ENCODE measurements around the gene LPIN1. TPM values are rescaled to one million over a fixed set of nuclear protein-coding genes. Genes with fewer than 3 reads are reported as not detected.

LPIN1 gene
- total and polyA plus RNA-seq, 2 of the 13 experiments (the other 11 are each of a cell fraction or from before 2014, with no cell fraction given) = 9.7 to 19.4 TPM

DNA sequence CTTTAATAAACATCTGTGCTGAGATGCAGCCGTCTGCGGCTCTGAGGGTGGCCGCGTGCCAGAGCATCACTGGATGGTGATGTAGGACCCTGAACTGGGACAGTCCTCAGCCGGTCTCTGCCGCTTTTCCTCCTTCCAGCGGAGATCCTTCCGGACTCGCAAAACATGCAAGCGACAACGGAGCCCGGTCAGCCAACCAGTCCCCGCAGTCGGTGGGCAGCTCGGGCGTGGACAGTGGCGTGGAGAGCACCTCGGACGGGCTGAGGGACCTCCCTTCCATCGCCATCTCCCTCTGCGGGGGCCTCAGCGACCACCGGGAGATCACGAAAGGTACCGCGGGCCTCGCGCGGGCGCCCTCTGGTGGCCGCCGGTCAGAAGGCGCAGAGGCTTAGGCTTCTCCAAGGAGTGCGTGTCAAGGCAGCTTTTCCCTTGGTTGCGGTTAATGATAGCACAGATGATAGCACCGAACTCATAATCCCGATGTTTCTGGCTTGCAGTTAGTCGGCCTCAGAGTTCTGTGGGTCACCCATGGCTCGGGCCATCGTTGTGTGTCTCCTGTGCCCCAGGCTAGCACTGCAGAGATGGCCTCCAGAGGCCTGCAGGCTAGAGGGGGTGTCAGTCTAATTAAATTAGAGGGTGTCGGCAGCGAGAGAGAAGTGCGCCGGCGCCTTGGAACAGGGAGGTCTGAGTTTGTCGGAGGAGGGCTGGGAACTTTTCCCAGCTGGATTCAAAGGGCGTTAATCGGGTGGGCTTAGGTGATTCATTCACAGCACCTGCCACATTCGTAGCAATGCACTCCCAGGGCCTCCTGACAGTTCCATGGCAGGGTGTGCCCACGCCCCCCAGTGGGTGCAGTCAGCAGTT, 38.5 kb downstream of the LPIN1 start (continued):
- TF ChIP-seq ZNF501 (CRISPR knock-in tag; IDR thresholded peaks at IDR 0.05) (peak; percentile 55; the same call in 1 of the 2 replicates), ZNF282 (IDR thresholded peaks at IDR 0.05; ENCODE audit: partially characterized antibody) (no peak), SPEN (CRISPR knock-in tag; IDR thresholded peaks at IDR 0.05; ENCODE audit: low read depth) (0 out of 2 replicates have a peak, but pooled peaks have one; percentile 18), ZNF720 (CRISPR knock-in tag; IDR thresholded peaks at IDR 0.05) (no peak), PLRG1 (conservative IDR thresholded peaks at IDR 0.05) (no peak), TOE1 (CRISPR knock-in tag; IDR thresholded peaks at IDR 0.05) (no peak), ZNF383 (CRISPR knock-in tag; IDR thresholded peaks at IDR 0.05; ENCODE audit: borderline replicate concordance) (no peak), ZNF225 (CRISPR knock-in tag; IDR thresholded peaks at IDR 0.05) (peak; percentile 75; the same call in 1 of the 2 replicates), KLF6 (CRISPR knock-in tag; IDR thresholded peaks at IDR 0.05) (no peak), ZNF367 (CRISPR knock-in tag; IDR thresholded peaks at IDR 0.05; ENCODE audit: borderline replicate concordance) (no peak), XRCC5 (optimal IDR thresholded peaks at IDR 0.05; ENCODE audit: low read length) (peak; percentile 57), MED13 (CRISPR knock-in tag; IDR thresholded peaks at IDR 0.05) (no peak), SMAD9 (CRISPR knock-in tag; IDR thresholded peaks at IDR 0.05) (no peak), KMT2B (CRISPR knock-in tag; IDR thresholded peaks at IDR 0.05) (no peak), ZSCAN22 (CRISPR knock-in tag; IDR thresholded peaks at IDR 0.05) (no peak), CHCHD3 (CRISPR knock-in tag; IDR thresholded peaks at IDR 0.05) (0 out of 2 replicates have a peak, but pooled peaks have one; percentile 22), KLF11 (CRISPR knock-in tag; IDR thresholded peaks at IDR 0.05) (no peak), ZNF768 (CRISPR knock-in tag; IDR thresholded peaks at IDR 0.05) (peak; percentile 45; the same call in 1 of the 2 replicates), ZSCAN12 (CRISPR knock-in tag; IDR thresholded peaks at IDR 0.05) (no peak)
- TF ChIP-seq, protein P1, sequence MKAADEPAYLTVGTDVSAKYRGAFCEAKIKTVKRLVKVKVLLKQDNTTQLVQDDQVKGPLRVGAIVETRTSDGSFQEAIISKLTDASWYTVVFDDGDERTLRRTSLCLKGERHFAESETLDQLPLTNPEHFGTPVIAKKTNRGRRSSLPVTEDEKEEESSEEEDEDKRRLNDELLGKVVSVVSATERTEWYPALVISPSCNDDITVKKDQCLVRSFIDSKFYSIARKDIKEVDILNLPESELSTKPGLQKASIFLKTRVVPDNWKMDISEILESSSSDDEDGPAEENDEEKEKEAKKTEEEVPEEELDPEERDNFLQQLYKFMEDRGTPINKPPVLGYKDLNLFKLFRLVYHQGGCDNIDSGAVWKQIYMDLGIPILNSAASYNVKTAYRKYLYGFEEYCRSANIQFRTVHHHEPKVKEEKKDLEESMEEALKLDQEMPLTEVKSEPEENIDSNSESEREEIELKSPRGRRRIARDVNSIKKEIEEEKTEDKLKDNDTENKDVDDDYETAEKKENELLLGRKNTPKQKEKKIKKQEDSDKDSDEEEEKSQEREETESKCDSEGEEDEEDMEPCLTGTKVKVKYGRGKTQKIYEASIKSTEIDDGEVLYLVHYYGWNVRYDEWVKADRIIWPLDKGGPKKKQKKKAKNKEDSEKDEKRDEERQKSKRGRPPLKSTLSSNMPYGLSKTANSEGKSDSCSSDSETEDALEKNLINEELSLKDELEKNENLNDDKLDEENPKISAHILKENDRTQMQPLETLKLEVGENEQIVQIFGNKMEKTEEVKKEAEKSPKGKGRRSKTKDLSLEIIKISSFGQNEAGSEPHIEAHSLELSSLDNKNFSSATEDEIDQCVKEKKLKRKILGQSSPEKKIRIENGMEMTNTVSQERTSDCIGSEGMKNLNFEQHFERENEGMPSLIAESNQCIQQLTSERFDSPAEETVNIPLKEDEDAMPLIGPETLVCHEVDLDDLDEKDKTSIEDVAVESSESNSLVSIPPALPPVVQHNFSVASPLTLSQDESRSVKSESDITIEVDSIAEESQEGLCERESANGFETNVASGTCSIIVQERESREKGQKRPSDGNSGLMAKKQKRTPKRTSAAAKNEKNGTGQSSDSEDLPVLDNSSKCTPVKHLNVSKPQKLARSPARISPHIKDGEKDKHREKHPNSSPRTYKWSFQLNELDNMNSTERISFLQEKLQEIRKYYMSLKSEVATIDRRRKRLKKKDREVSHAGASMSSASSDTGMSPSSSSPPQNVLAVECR (CRISPR knock-in tag; IDR thresholded peaks at IDR 0.05; ENCODE audit: borderline replicate concordance) = peak; percentile 48; the same call in 1 of the 2 replicates
- TF ChIP-seq, protein P2, sequence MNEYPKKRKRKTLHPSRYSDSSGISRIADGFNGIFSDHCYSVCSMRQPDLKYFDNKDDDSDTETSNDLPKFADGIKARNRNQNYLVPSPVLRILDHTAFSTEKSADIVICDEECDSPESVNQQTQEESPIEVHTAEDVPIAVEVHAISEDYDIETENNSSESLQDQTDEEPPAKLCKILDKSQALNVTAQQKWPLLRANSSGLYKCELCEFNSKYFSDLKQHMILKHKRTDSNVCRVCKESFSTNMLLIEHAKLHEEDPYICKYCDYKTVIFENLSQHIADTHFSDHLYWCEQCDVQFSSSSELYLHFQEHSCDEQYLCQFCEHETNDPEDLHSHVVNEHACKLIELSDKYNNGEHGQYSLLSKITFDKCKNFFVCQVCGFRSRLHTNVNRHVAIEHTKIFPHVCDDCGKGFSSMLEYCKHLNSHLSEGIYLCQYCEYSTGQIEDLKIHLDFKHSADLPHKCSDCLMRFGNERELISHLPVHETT (CRISPR knock-in tag; conservative IDR thresholded peaks at IDR 0.05) = no peak
- TF ChIP-seq, protein P3, sequence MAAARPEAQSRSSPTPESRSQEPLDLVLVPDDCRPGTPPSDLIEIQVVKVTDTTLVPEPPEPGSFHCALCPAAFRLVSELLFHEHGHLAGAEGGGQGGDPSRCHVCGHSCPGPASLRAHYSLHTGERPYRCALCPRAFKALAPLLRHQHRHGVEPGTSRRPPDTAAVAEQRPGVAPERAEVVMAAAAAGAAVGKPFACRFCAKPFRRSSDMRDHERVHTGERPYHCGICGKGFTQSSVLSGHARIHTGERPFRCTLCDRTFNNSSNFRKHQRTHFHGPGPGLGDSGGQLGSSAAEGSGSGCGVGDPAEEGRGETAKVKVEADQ (CRISPR knock-in tag; IDR thresholded peaks at IDR 0.05; ENCODE audit: borderline replicate concordance) = no peak
- TF ChIP-seq, protein P4, sequence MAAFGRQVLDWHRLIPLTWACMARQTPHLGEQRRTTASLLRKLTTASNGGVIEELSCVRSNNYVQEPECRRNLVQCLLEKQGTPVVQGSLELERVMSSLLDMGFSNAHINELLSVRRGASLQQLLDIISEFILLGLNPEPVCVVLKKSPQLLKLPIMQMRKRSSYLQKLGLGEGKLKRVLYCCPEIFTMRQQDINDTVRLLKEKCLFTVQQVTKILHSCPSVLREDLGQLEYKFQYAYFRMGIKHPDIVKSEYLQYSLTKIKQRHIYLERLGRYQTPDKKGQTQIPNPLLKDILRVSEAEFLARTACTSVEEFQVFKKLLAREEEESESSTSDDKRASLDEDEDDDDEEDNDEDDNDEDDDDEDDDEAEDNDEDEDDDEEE (CRISPR knock-in tag; IDR thresholded peaks at IDR 0.05) = no peak
